Omental fat pad (tissue), 4 donors: Measurements from ENCODE around the gene TMEM243. TPM values are rescaled to one million over a fixed set of nuclear protein-coding genes. Genes with fewer than 3 reads are reported as not detected.

Source experiments
- ATAC-seq: fragments of 150-250 bp; one replicate; pipeline ENCODE4 v1.9.1; 2016; ENCODE audit warnings: mild to moderate bottlenecking, moderate library complexity; ENCODE audit not compliant: low FRiP score
- DNase-seq: peaks from one replicate; pipeline ENCODE4 v3.0.0-alpha.2; 2019; ENCODE audit warnings: low spot score
- CTCF ChIP-seq, 3 donors: fragments of 450-650 bp; IDR thresholded peaks; one replicate each; pipeline ENCODE4 v1.5.1; 2016 to 2017; ENCODE audit warnings: antibody characterized with exemption in 3 of 3, mild to moderate bottlenecking in 3 of 3, moderate library complexity in 2 of 3
- total RNA-seq, 4 donors: library from RNA; depleted of rRNA; stranded (reverse); fragments of >200 nt; gene quantifications; one replicate each; pipeline ENCODE4 v1.1.0, GENCODE V29; 2016

The TMEM243 gene
- total RNA-seq, 4 donors from 2014 or later, result 27.4 to 58.6 (median 37.5) TPM

DNA sequence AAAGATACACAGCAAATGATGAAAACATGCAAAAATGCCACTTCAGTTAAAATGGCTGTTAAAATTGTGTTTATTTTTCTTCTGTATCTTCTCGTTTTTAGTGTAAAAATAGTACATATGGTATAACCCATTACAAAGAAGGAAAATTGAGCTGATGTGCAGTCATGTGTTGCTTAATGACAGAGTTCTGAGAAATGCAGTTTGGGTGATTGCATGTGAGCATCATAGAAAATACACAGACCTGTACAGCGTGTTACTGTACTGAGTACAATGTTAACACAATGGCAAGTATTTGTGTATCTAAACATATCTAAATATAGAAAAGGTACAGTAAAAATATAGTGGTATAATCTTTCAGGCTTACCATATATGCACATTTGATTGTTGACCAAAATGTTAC is 60.0 kb downstream of the TMEM243 start:
- ATAC-seq (no peak), DNase-seq (no peak)
- TF ChIP-seq CTCF (IDR thresholded peaks at IDR 0.05), result no peak

DNA sequence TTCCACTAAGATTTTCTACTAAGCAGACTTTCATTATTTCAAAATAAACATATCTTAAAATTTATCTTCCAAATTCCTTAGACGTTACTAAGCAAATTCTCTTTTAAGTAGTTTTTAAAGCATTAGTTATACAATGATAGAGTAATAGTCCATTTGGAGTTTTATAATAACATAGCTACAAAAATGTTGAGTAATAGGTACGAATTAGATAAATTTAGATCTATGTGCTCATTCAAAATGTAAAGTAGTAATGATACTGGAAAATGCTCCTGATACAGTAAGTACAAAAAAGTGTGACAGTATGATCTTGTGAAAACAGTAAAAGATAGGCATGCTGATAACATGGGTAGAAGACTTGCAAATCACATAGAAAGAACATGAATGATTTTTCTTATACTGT is 62.8 kb downstream of the TMEM243 start:
- no peak for TF ChIP-seq CTCF (IDR thresholded peaks at IDR 0.05)
- no peak for DNase-seq
- ATAC-seq, result no peak

DNA sequence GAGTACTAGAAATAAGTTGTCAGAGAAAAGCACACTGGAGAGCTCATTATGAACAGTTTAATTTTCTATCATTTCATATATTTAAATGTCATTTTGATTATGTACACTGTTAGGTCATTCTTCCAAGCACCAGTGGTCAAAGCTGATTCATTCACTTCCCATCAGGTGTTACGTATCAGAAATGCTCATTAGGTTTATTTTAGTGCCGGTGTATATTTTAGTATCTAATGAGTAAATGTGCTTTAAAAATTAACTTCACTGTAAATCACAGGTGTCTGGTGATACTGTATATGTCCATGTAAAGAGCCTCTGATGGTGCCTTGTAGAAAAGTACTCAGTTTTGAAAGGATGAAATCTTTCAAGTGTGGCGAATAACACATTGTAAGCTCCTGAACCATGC is 63.7 kb downstream of the TMEM243 start:
- ATAC-seq (no peak), DNase-seq (no peak)
- no peak for TF ChIP-seq CTCF (IDR thresholded peaks at IDR 0.05)

GRCh38 chr7:87154569-87154968 is 65.0 kb downstream of the TMEM243 start:
- DNase-seq (no peak), ATAC-seq (no peak)
- TF ChIP-seq CTCF (IDR thresholded peaks at IDR 0.05), result no peak

GRCh38 chr7:87154166-87154565 is 65.4 kb downstream of the TMEM243 start:
- DNase-seq (no peak), ATAC-seq (no peak)
- no peak for TF ChIP-seq CTCF (IDR thresholded peaks at IDR 0.05)

GRCh38 chr7:87152897-87153641 is 66.5 kb downstream of the TMEM243 start:
- ATAC-seq (peak; percentile 8), DNase-seq (no peak)
- no peak for TF ChIP-seq CTCF (IDR thresholded peaks at IDR 0.05)
